Transverse colon (tissue), 4 donors: ENCODE results near the gene BST1. TPM values are rescaled to one million over a fixed set of nuclear protein-coding genes. Genes with fewer than 3 reads are reported as not detected.
A peak's percentile ranks its signal among the peaks of the same experiment; 100 is the strongest.

Experiments used
- DNase-seq: peaks from one replicate; pipeline ENCODE4 v3.0.0-alpha.2; 2019
- H3K27ac ChIP-seq, 4 donors: fragments of 200-600 bp; sonication (generic); 2 replicates each; pipeline ENCODE4 v1.5.1; 2016 to 2018; ENCODE audit warnings: inconsistent platforms in 4 of 4
- H3K27me3 ChIP-seq: fragments of 200-600 bp; sonication (generic); 2 replicates; pipeline ENCODE4 v1.5.1; 2017; ENCODE audit warnings: inconsistent platforms
- H3K36me3 ChIP-seq, 4 donors: fragments of 200-600 bp; sonication (generic); 2 replicates each; pipeline ENCODE4 v1.5.1; 2017 to 2019; ENCODE audit warnings: inconsistent platforms in 4 of 4
- H3K4me1 ChIP-seq, 4 donors: fragments of 200-600 bp; sonication (generic); 2 replicates each; pipeline ENCODE4 v1.5.1; 2017 to 2020; ENCODE audit warnings: inconsistent platforms in 4 of 4
- H3K4me3 ChIP-seq, 4 donors: fragments of 200-600 bp; sonication (generic); 1 replicate in 1 of 4; 2 replicates in 3 of 4; pipeline versions ENCODE4 v1.5.1 to v1.6.1; 2017 to 2019; ENCODE audit warnings: inconsistent platforms in 4 of 4
- H3K9me3 ChIP-seq, 2 donors: fragments of 200-600 bp; sonication (generic); 2 replicates each; pipeline ENCODE4 v1.5.1; 2017 to 2019; ENCODE audit warnings: inconsistent platforms in 2 of 2
- EP300 ChIP-seq: sonication (generic); formaldehyde crosslinking; IDR thresholded peaks from one replicate; pipeline ENCODE4 v1.6.1; 2017; ENCODE audit warnings: antibody characterized with exemption, low read depth
- POLR2A ChIP-seq: fragments of 450-650 bp; IDR thresholded peaks from one replicate; pipeline ENCODE4 v1.6.1; 2016; ENCODE audit warnings: antibody characterized with exemption, mild to moderate bottlenecking, moderate library complexity
- POLR2AphosphoS5 ChIP-seq, 3 donors: sonication (generic); formaldehyde crosslinking; IDR thresholded peaks; one replicate each; pipeline ENCODE4 v1.6.1; 2016; ENCODE audit warnings: antibody characterized with exemption in 3 of 3
- WGBS, 2 donors: methylation state at CpG; one replicate each; pipeline ENCODE4 v1.1.5; 2018; ENCODE audit warnings: low coverage in 1 of 2; 5-methylcytosine and 5-hydroxymethylcytosine counted together
- in situ Hi-C, 4 donors: fragments of 200-750 bp; cut with MboI; loops; one replicate each; pipeline versions ENCODE4 v1.15.0 to v1.15.1; 2017; ENCODE audit warnings: low sequenced_read_pairs in 3 of 4, low pct_ligation_motif_present in 1 of 4, low pct_unique_long_range_greater_than_20kb in 1 of 4
- intact Hi-C: fragments of 100-400 bp; cut with DNase I; formaldehyde crosslinking; loops from one replicate; pipeline ENCODE4 v1.15.1; 2023; ENCODE audit warnings: low total_unique reads
- total RNA-seq, 4 donors: library from RNA; depleted of rRNA; stranded (reverse); fragments of >200 nt; gene quantifications; one replicate each; pipeline ENCODE4 v1.1.0, GENCODE V29; 2016
- TF ChIP-seq, protein P1 (sequence below), 5 experiments: fragments of 200-600 bp in 3 of 5; fragments of 450-650 bp in 2 of 5; sonication (generic) in 3 of 5; IDR thresholded peaks; 1 replicate in 2 of 5; 2 replicates in 3 of 5; pipeline ENCODE4 v1.5.1; 2016 to 2017; ENCODE audit warnings: antibody characterized with exemption in 5 of 5, inconsistent platforms in 3 of 5, mild to moderate bottlenecking in 2 of 5, moderate library complexity in 1 of 5

BST1 gene
- total RNA-seq, 4 donors from 2014 or later: 4.3 to 19.4 TPM; not detected in 2

DNA sequence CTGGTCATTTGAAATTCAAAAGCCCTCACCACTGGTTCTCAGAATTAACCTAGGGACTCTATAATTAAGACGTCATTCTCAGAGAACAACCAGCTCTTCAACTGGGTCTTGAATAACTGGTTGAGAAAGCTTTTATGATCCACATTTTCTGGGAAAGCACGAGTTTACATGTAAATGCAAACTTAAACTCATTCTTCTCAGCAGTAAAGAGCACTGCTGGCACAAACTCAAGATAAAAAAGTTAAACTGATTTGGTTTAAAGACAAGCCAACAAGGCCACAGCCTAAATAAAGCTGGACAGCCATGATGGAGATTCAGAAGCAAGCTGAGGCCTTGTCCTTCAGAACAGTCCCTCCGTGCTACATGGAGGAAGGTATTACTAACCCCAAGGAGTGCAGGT, 13.2 kb downstream of the BST1 start:
- in situ Hi-C loops: no loop called here
- no peak overlapping the region for H3K4me3 ChIP-seq
- H3K27me3 ChIP-seq: no peaks in the 10 kb centered on the region
- WGBS, 2 donors: 33 to 65% methylated on average over 1 to 3 of the region's 3 CpGs
- H3K27ac ChIP-seq: no peak overlapping the region
- peaks cover 0 to 14% (median 7%) of the 10 kb centered on the region in 4 donors for H3K4me1 ChIP-seq
- TF ChIP-seq EP300 (no peak), POLR2A (no peak)
- no peak for DNase-seq
- H3K36me3 ChIP-seq: no peaks in the 10 kb centered on the region
- intact Hi-C loops: loop anchor here (5.0 kb wide), 1 partner anchor 1261 kb away; no protein-coding TSS in a partner anchor
- no peaks in the 10 kb centered on the region for H3K9me3 ChIP-seq

DNA sequence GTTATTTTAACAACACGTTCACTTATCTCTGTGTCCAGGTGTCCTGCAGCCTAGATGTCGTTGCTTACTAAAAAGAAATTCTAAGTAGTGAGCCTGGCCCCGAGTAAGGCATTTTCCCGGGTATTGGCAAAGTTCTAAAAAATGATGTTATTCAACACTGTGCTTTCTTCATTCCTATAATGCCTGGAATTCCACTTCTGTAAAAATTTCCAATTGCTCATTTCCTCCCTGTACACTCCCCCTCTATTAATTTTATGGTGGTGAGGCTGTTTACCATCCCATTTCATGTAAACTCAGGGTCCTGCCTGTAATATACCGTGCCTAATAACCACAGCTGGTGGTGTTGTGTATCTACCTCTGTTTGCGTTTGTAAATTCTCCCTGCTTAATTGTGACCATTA, 14.2 kb downstream of the BST1 start:
- Histone ChIP-seq H3K27ac (peak overlapping the region in 2 of 4 donors; percentile 2 to 16), H3K4me1 (peaks cover 0 to 14% (median 7%) of the 10 kb centered on the region in 4 donors), H3K36me3 (no peaks in the 10 kb centered on the region), H3K9me3 (no peaks in the 10 kb centered on the region), H3K4me3 (no peak overlapping the region), H3K27me3 (no peaks in the 10 kb centered on the region)
- intact Hi-C loops: loop anchor here (5.0 kb wide), 1 partner anchor 1260 kb away; no protein-coding TSS in a partner anchor
- no peak for DNase-seq
- TF ChIP-seq EP300: no peak
- no peak for TF ChIP-seq POLR2AphosphoS5 (IDR thresholded peaks at IDR 0.05)
- TF ChIP-seq, protein P1, sequence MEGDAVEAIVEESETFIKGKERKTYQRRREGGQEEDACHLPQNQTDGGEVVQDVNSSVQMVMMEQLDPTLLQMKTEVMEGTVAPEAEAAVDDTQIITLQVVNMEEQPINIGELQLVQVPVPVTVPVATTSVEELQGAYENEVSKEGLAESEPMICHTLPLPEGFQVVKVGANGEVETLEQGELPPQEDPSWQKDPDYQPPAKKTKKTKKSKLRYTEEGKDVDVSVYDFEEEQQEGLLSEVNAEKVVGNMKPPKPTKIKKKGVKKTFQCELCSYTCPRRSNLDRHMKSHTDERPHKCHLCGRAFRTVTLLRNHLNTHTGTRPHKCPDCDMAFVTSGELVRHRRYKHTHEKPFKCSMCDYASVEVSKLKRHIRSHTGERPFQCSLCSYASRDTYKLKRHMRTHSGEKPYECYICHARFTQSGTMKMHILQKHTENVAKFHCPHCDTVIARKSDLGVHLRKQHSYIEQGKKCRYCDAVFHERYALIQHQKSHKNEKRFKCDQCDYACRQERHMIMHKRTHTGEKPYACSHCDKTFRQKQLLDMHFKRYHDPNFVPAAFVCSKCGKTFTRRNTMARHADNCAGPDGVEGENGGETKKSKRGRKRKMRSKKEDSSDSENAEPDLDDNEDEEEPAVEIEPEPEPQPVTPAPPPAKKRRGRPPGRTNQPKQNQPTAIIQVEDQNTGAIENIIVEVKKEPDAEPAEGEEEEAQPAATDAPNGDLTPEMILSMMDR (IDR thresholded peaks at IDR 0.05): no peak
- no peak for TF ChIP-seq POLR2A
- in situ Hi-C loops: no loop called here
- 73 to 77% methylated on average over 6 of the region's 6 CpGs for WGBS, 2 donors

DNA sequence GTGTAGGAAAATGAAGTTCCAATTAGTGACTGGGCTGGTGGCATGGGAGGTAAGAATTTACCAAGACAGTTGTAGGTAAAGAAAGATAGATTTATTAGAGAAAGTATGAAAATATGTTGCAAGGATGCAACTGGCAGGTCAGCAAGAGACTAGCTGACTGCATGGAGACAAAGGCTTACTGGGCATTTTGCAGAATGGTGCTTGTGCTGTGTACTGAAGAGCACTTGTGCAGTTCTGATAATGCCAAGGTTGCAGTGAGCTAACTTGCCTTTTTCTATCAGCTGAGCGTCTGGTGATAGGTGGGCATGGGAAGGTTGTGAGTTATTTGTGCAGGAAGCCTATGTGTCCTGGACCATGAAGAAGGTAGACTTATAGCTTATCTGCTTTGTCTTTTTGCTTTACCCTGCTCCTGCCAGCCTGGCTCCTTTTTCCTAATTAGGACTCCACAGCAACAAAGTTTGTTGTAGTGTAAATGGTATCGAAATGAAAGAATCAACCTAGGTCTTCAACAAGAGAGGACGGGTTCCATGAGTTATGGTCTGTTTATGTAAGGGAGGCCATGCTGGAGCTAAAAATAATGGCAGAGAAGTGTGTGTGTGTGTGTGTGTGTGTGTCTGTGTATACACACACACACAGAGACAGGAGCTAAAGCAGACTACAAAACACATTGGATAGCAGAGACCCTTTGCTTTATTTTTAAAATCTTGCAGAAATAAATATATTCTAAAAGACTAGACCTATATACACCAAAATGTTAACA, 15.0 kb downstream of the BST1 start:
- in situ Hi-C loops (no loop called here), intact Hi-C loops (loop anchor here (5.0 kb wide), 1 partner anchor 1259 kb away; no protein-coding TSS in a partner anchor)
- WGBS, 2 donors: 67 to 79% methylated on average over 2 to 3 of the region's 3 CpGs
- H3K36me3 ChIP-seq: no peaks in the 10 kb centered on the region
- no peaks in the 10 kb centered on the region for H3K9me3 ChIP-seq
- H3K4me1 ChIP-seq: peaks cover 0 to 14% (median 7%) of the 10 kb centered on the region in 4 donors
- no peak overlapping the region for H3K4me3 ChIP-seq
- no peak for TF ChIP-seq POLR2A
- TF ChIP-seq POLR2AphosphoS5 (IDR thresholded peaks at IDR 0.05): peak in 2 of 3 donors; percentile 13 to 48
- TF ChIP-seq, protein P1 (IDR thresholded peaks at IDR 0.05): no peak
- TF ChIP-seq EP300: no peak
- no peak for DNase-seq
- H3K27ac ChIP-seq: peak overlapping the region in 2 of 4 donors; percentile 16 to 40
- H3K27me3 ChIP-seq: no peaks in the 10 kb centered on the region

DNA sequence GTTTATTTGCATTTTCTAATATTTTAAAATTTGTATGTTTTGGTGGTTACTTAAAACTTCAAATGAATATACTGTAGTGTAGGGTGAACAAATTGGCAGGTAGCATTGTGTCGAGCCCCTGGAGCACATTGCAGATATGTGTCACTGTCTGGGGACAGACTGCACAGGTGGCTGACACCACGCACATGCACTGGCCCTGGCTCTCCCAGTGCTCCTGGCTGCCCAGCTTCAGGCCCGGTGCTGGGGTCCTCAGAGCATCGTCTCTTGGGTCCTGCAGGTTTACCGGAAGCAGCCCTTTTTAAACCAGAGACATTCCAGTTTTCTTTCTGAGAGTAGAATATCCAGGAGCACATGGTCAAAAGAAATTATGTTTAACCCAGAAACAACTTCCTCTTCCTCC, 15.6 kb downstream of the BST1 start:
- Histone ChIP-seq H3K27me3 (no peaks in the 10 kb centered on the region), H3K36me3 (no peaks in the 10 kb centered on the region), H3K4me1 (peaks cover 0 to 14% (median 7%) of the 10 kb centered on the region in 4 donors), H3K4me3 (no peak overlapping the region), H3K27ac (no peak overlapping the region), H3K9me3 (no peaks in the 10 kb centered on the region)
- 73 to 94% methylated on average over 2 to 5 of the region's 5 CpGs for WGBS, 2 donors
- TF ChIP-seq POLR2A (no peak), EP300 (no peak), POLR2AphosphoS5 (IDR thresholded peaks at IDR 0.05) (no peak)
- TF ChIP-seq, protein P1 (IDR thresholded peaks at IDR 0.05): no peak
- intact Hi-C loops (loop anchor here (5.0 kb wide), 1 partner anchor 1259 kb away; no protein-coding TSS in a partner anchor), in situ Hi-C loops (no loop called here)
- no peak for DNase-seq
